Coronary artery (tissue), 2 donors: ENCODE measurements around the gene CREB5.

Source experiments
- DNase-seq: peaks from one replicate; pipeline ENCODE4 v3.0.0-alpha.2; 2017; ENCODE audit warnings: low spot score
- H3K27ac ChIP-seq, 2 donors: fragments of 200-600 bp; sonication (generic); one replicate each; pipeline ENCODE4 v1.5.1; 2016 to 2019
- H3K4me3 ChIP-seq: fragments of 200-600 bp; sonication (generic); 2 replicates; pipeline ENCODE4 v1.5.1; 2016; ENCODE audit warnings: mild to moderate bottlenecking, moderate library complexity
- TF ChIP-seq, protein P1 (sequence below): fragments of 200-600 bp; sonication (generic); IDR thresholded peaks from one replicate; pipeline ENCODE4 v1.5.1; 2019; ENCODE audit warnings: antibody characterized with exemption

The CREB5 gene

GRCh38 chr7:28465697-28466096 is 53.4 kb downstream of the CREB5 start:
- DNase-seq: no peak
- no peak overlapping the region for H3K27ac ChIP-seq
- no peak overlapping the region for H3K4me3 ChIP-seq
- TF ChIP-seq, protein P1, sequence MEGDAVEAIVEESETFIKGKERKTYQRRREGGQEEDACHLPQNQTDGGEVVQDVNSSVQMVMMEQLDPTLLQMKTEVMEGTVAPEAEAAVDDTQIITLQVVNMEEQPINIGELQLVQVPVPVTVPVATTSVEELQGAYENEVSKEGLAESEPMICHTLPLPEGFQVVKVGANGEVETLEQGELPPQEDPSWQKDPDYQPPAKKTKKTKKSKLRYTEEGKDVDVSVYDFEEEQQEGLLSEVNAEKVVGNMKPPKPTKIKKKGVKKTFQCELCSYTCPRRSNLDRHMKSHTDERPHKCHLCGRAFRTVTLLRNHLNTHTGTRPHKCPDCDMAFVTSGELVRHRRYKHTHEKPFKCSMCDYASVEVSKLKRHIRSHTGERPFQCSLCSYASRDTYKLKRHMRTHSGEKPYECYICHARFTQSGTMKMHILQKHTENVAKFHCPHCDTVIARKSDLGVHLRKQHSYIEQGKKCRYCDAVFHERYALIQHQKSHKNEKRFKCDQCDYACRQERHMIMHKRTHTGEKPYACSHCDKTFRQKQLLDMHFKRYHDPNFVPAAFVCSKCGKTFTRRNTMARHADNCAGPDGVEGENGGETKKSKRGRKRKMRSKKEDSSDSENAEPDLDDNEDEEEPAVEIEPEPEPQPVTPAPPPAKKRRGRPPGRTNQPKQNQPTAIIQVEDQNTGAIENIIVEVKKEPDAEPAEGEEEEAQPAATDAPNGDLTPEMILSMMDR: no peak

- Histone ChIP-seq H3K4me3 (no peak overlapping the region), H3K27ac (no peak overlapping the region)
- DNase-seq: no peak
- TF ChIP-seq, protein P1: no peak
Measured at GRCh38 chr7:28466341-28466740, 54.0 kb downstream of the CREB5 start.

- no peak overlapping the region for H3K27ac ChIP-seq
- no peak for DNase-seq
- TF ChIP-seq, protein P1: no peak
- H3K4me3 ChIP-seq: no peak overlapping the region
Measured at GRCh38 chr7:28466885-28467284, 54.6 kb downstream of the CREB5 start.

DNA sequence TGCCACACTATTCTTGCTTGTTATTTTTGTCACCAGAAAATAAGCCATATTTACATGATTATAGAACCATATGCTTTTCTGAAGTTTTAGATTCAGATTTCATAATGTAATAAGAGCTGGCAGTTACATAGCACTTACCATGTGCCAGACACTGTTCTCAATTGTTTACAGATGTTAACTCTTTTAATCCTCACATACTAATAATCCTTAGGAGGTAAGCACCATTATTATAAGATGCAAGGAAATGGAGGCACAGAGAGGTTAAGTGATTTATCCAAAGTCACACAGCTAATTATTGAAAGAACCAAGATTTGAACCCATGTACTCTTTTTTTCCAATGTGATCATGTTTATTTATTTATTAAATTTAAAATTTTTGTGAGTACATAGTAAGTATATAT is 57.2 kb downstream of the CREB5 start:
- TF ChIP-seq, protein P1: no peak
- no peak overlapping the region for H3K4me3 ChIP-seq
- H3K27ac ChIP-seq: no peak overlapping the region
- DNase-seq: no peak

GRCh38 chr7:28470344-28470743 is 58.0 kb downstream of the CREB5 start:
- TF ChIP-seq, protein P1: no peak
- no peak for DNase-seq

DNA sequence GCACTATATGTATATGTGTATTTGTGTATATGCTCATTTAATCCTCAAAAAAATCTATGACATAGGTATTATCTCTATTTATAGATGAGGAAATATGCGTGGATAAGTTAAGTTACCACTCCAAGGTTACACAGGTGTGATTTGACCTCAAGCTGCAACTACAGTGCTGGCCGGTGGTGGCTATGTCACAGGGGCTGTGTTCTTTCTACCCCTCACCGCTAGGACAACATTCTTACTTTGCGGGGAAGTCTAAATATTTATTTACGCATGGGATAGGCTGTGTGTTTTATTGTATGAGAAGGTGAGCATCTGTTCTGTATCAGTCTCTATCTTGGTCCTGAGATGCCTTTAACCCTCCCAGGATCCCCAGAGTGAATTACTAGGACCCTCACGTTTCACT is 60.0 kb downstream of the CREB5 start:
- H3K4me3 ChIP-seq: no peak overlapping the region
- TF ChIP-seq, protein P1: no peak
- no peak for DNase-seq

More at GRCh38 chr7:28470344-28470743, 58.0 kb downstream of the CREB5 start:
- Histone ChIP-seq H3K27ac (no peak overlapping the region), H3K4me3 (no peak overlapping the region)

DNA sequence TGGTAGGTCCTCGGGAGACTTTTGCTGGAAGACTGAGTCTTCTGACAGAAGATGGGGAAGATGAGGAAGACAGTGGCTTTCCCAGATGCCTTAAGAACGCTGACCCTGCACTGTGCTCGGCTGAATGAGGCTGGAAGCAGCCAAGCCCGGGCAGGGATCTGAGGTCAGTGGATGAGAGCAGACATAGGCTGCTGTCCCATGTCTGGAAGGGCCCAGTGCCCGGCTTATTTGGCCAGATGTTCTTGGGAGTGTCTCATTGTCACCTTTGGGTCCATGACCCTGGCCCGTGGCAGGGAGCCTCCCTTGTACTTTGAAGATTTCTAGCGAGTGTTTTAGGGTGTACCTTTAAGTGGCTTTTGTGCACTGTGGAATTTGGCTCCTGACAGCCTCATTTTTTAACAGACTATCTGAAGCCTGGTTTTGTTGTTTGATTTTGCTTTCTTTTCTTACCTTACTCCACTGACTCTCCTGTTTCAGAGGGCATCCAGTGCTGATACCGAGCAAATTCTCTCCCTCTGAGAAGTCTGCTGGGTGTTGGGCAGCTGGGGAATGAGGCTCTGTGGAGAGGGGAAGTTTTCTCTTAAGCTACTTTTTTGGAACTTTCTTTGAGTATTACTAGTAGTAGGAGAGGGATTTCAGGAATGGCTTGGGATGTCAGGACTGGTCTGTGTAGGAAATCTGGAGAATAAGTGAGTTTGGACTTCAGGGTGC is 61.4 kb downstream of the CREB5 start:
- no peak for DNase-seq
- no peak overlapping the region for H3K4me3 ChIP-seq
- TF ChIP-seq, protein P1: no peak

More for the DNA sequence above, 60.0 kb downstream of the CREB5 start:
- H3K27ac ChIP-seq: no peak overlapping the region

More for the DNA sequence above, 61.4 kb downstream of the CREB5 start:
- H3K27ac ChIP-seq: peak overlapping the region in 1 of 2 donors; percentile 31
